IPS-20b (cell line): Measurements from ENCODE around the gene PTPRN2.

Experiments used
- H3K27ac ChIP-seq: one replicate; pipeline ENCODE4 v1.5.1; 2013; ENCODE audit warnings: low read length
- H3K27me3 ChIP-seq: 2 replicates; pipeline ENCODE4 v1.6.1; 2013; ENCODE audit warnings: mild to moderate bottlenecking, low read length, inconsistent platforms; ENCODE audit not compliant: insufficient read depth
- H3K36me3 ChIP-seq: 2 replicates; pipeline ENCODE4 v1.6.1; 2013; ENCODE audit warnings: low read depth, mild to moderate bottlenecking, inconsistent platforms, low read length, moderate library complexity; ENCODE audit not compliant: insufficient read depth
- H3K4me1 ChIP-seq: 2 replicates; pipeline ENCODE4 v1.6.1; 2013; ENCODE audit warnings: mild to moderate bottlenecking, control low read depth, inconsistent platforms, low read length, moderate library complexity; ENCODE audit not compliant: insufficient read depth
- H3K4me3 ChIP-seq: 2 replicates; pipeline ENCODE4 v1.5.1; 2013; ENCODE audit warnings: mild to moderate bottlenecking, low read length, inconsistent platforms
- H3K9ac ChIP-seq: 2 replicates; pipeline ENCODE4 v1.6.1; 2013; ENCODE audit warnings: low read depth, mild to moderate bottlenecking, inconsistent platforms, low read length, moderate library complexity
- H3K9me3 ChIP-seq: 2 replicates; pipeline ENCODE4 v1.6.1; 2013; ENCODE audit warnings: mild to moderate bottlenecking, low read depth, low read length, inconsistent platforms; ENCODE audit not compliant: insufficient read depth

PTPRN2 gene

GRCh38 chr7:158097453-158098124 is 490.0 kb downstream of the PTPRN2 start:
- H3K4me3 ChIP-seq: no peak overlapping the region
- no peaks in the 10 kb centered on the region for H3K27me3 ChIP-seq

GRCh38 chr7:158097106-158097452 is 490.5 kb downstream of the PTPRN2 start:
- H3K36me3 ChIP-seq: no peaks in the 10 kb centered on the region
- H3K9ac ChIP-seq: no peak overlapping the region
- peaks cover 78% of the 10 kb centered on the region for H3K9me3 ChIP-seq
- no peak overlapping the region for H3K4me3 ChIP-seq
- no peak overlapping the region for H3K27ac ChIP-seq
- no peaks in the 10 kb centered on the region for H3K27me3 ChIP-seq
- no peaks in the 10 kb centered on the region for H3K4me1 ChIP-seq

More at GRCh38 chr7:158097453-158098124, 490.0 kb downstream of the PTPRN2 start:
- H3K4me1 ChIP-seq: no peaks in the 10 kb centered on the region
- no peak overlapping the region for H3K9ac ChIP-seq
- H3K27ac ChIP-seq: no peak overlapping the region
- no peaks in the 10 kb centered on the region for H3K36me3 ChIP-seq
- H3K9me3 ChIP-seq: peaks cover 79% of the 10 kb centered on the region

- no peaks in the 10 kb centered on the region for H3K36me3 ChIP-seq
- H3K4me3 ChIP-seq: no peak overlapping the region
- peaks cover 74% of the 10 kb centered on the region for H3K9me3 ChIP-seq
- no peak overlapping the region for H3K9ac ChIP-seq
- no peak overlapping the region for H3K27ac ChIP-seq
- H3K27me3 ChIP-seq: no peaks in the 10 kb centered on the region
- no peaks in the 10 kb centered on the region for H3K4me1 ChIP-seq
Measured at GRCh38 chr7:158096582-158096981, 491.0 kb downstream of the PTPRN2 start.

- Histone ChIP-seq H3K9ac (no peak overlapping the region), H3K4me3 (no peak overlapping the region), H3K27ac (no peak overlapping the region), H3K4me1 (no peaks in the 10 kb centered on the region), H3K27me3 (no peaks in the 10 kb centered on the region), H3K9me3 (peaks cover 76% of the 10 kb centered on the region), H3K36me3 (no peaks in the 10 kb centered on the region)
Measured at GRCh38 chr7:158094671-158095226, 492.9 kb downstream of the PTPRN2 start.

- H3K9me3 ChIP-seq: peaks cover 80% of the 10 kb centered on the region
- no peak overlapping the region for H3K27ac ChIP-seq
- no peaks in the 10 kb centered on the region for H3K4me1 ChIP-seq
- no peaks in the 10 kb centered on the region for H3K36me3 ChIP-seq
- H3K9ac ChIP-seq: no peak overlapping the region
- no peak overlapping the region for H3K4me3 ChIP-seq
- no peaks in the 10 kb centered on the region for H3K27me3 ChIP-seq
Measured at GRCh38 chr7:158094046-158094445, 493.6 kb downstream of the PTPRN2 start.

GRCh38 chr7:158093156-158093796 is 494.3 kb downstream of the PTPRN2 start:
- Histone ChIP-seq H3K27ac (no peak overlapping the region), H3K9me3 (peaks cover 78% of the 10 kb centered on the region), H3K27me3 (no peaks in the 10 kb centered on the region), H3K9ac (no peak overlapping the region), H3K4me1 (no peaks in the 10 kb centered on the region), H3K4me3 (no peak overlapping the region), H3K36me3 (no peaks in the 10 kb centered on the region)

GRCh38 chr7:158087196-158087595 is 500.4 kb downstream of the PTPRN2 start:
- peaks cover 68% of the 10 kb centered on the region for H3K9me3 ChIP-seq
- no peaks in the 10 kb centered on the region for H3K4me1 ChIP-seq
- H3K36me3 ChIP-seq: no peaks in the 10 kb centered on the region
- no peak overlapping the region for H3K9ac ChIP-seq
- no peaks in the 10 kb centered on the region for H3K27me3 ChIP-seq
- no peak overlapping the region for H3K4me3 ChIP-seq
- H3K27ac ChIP-seq: no peak overlapping the region

- Histone ChIP-seq H3K4me1 (no peaks in the 10 kb centered on the region), H3K9me3 (peaks cover 73% of the 10 kb centered on the region), H3K27ac (no peak overlapping the region)
Measured at GRCh38 chr7:158085741-158086695, 501.6 kb downstream of the PTPRN2 start.

GRCh38 chr7:158084555-158084954 is 503.1 kb downstream of the PTPRN2 start:
- peaks cover 74% of the 10 kb centered on the region for H3K9me3 ChIP-seq
- H3K4me1 ChIP-seq: no peaks in the 10 kb centered on the region
- no peaks in the 10 kb centered on the region for H3K36me3 ChIP-seq
- H3K27me3 ChIP-seq: no peaks in the 10 kb centered on the region
- no peak overlapping the region for H3K4me3 ChIP-seq
- no peak overlapping the region for H3K9ac ChIP-seq
- H3K27ac ChIP-seq: no peak overlapping the region

More at GRCh38 chr7:158085741-158086695, 501.6 kb downstream of the PTPRN2 start:
- no peak overlapping the region for H3K9ac ChIP-seq
- H3K36me3 ChIP-seq: no peaks in the 10 kb centered on the region
- no peak overlapping the region for H3K4me3 ChIP-seq
- H3K27me3 ChIP-seq: no peaks in the 10 kb centered on the region

GRCh38 chr7:158083526-158084310 is 503.9 kb downstream of the PTPRN2 start:
- H3K4me1 ChIP-seq: no peaks in the 10 kb centered on the region
- peaks cover 80% of the 10 kb centered on the region for H3K9me3 ChIP-seq
- no peak overlapping the region for H3K9ac ChIP-seq
- no peaks in the 10 kb centered on the region for H3K36me3 ChIP-seq
- no peaks in the 10 kb centered on the region for H3K27me3 ChIP-seq
- H3K27ac ChIP-seq: no peak overlapping the region
- H3K4me3 ChIP-seq: no peak overlapping the region

GRCh38 chr7:158082761-158083160 is 504.9 kb downstream of the PTPRN2 start:
- Histone ChIP-seq H3K4me3 (no peak overlapping the region), H3K9me3 (peaks cover 90% of the 10 kb centered on the region), H3K9ac (no peak overlapping the region)

More at GRCh38 chr7:158082761-158083160, 504.9 kb downstream of the PTPRN2 start:
- Histone ChIP-seq H3K4me1 (no peaks in the 10 kb centered on the region), H3K27ac (no peak overlapping the region), H3K36me3 (no peaks in the 10 kb centered on the region), H3K27me3 (no peaks in the 10 kb centered on the region)
